HG02943 (cell line): Measurements from ENCODE around the gene INO80.

Source experiments
- ATAC-seq: cut with Tn5 transposase; IDR thresholded peaks from one replicate; pipeline ENCODE4 v1.9.1; 2021; ENCODE audit warnings: mild to moderate bottlenecking, low read depth, moderate library complexity; ENCODE audit not compliant: unreplicated experiment

INO80 gene

GRCh38 chr15:40952901-40953712, 163.0 kb downstream of the INO80 start, which contains the start of gene CHAC1:
TSS of gene CHAC1 (plus strand) at chr15:40953471. CDS start at chr15:40953584, 113 bp downstream.
- peak; percentile 89 for ATAC-seq

GRCh38 chr15:40952301-40952900, 163.7 kb downstream of the INO80 start:
- ATAC-seq, result no peak

- no peak for ATAC-seq
Observed at GRCh38 chr15:40951764-40952163, 164.3 kb downstream of the INO80 start.

- ATAC-seq, result no peak
Observed at GRCh38 chr15:40949756-40950207, 166.3 kb downstream of the INO80 start.

- ATAC-seq, result no peak
Observed at GRCh38 chr15:40948706-40949473, 167.2 kb downstream of the INO80 start.

GRCh38 chr15:40944510-40945296, 171.4 kb downstream of the INO80 start:
- no peak for ATAC-seq

- ATAC-seq, result no peak
Observed at GRCh38 chr15:40943764-40944365, 172.2 kb downstream of the INO80 start.

- no peak for ATAC-seq
Observed at GRCh38 chr15:40942878-40943277, 173.2 kb downstream of the INO80 start.

- ATAC-seq, result no peak
Observed at GRCh38 chr15:40942337-40942854, 173.7 kb downstream of the INO80 start.

- peak; percentile 47 for ATAC-seq
Observed at GRCh38 chr15:40941528-40942336, 174.3 kb downstream of the INO80 start.

GRCh38 chr15:40941068-40941527, 175.0 kb downstream of the INO80 start:
- peak; percentile 3 for ATAC-seq

- no peak for ATAC-seq
Observed at GRCh38 chr15:40940296-40940801, 175.7 kb downstream of the INO80 start.

GRCh38 chr15:40938536-40938870, 177.6 kb downstream of the INO80 start:
- no peak for ATAC-seq

- ATAC-seq, result no peak
Observed at GRCh38 chr15:40937762-40938535, 178.1 kb downstream of the INO80 start.

- no peak for ATAC-seq
Observed at GRCh38 chr15:40936709-40937666, 179.1 kb downstream of the INO80 start.

- no peak for ATAC-seq
Observed at GRCh38 chr15:40936234-40936708, 179.8 kb downstream of the INO80 start.

GRCh38 chr15:40934457-40934856, 181.6 kb downstream of the INO80 start:
- no peak for ATAC-seq
